Stimulated activated CD4-positive, alpha-beta T cell treated with anti-CD3 and anti-CD28 coated beads, Interleukin-1b, Interleukin-23, amount 100 ng/mL, for 48 hours (primary cell): ENCODE results near the gene ELF1.
"Not testable (repeated sequence)": the region's sequence is repeated elsewhere in the genome, so short reads cannot be mapped to it uniquely, and the experiment has no call there.

Experiments
- DNase-seq: peaks from one replicate; pipeline ENCODE4 v3.0.0-alpha.2; 2020

ELF1 gene

GRCh38 chr13:41019011-41019487 is at the start of gene ELF1:
Gene ELF1, minus strand, starts transcription at chr13:41019316. Its CDS starts 37,262 bp downstream, at chr13:40982054.
- DNase-seq, result peak; percentile 55

- no peak for DNase-seq
Observed at GRCh38 chr13:41065078-41065477, 46.0 kb upstream of the ELF1 start.

- no peak for DNase-seq
Observed at GRCh38 chr13:41064493-41064892, 45.4 kb upstream of the ELF1 start.

GRCh38 chr13:41061914-41062837 is 43.1 kb upstream of the ELF1 start:
- no peak for DNase-seq

GRCh38 chr13:41061075-41061913 is 42.2 kb upstream of the ELF1 start, which contains the start of gene WBP4:
Gene WBP4, plus strand, starts transcription at chr13:41061509. Its CDS starts 165 bp downstream, at chr13:41061674.
- DNase-seq, result peak; percentile 88

- DNase-seq, result peak; percentile 91
Observed at GRCh38 chr13:41060724-41061074, 41.6 kb upstream of the ELF1 start.

GRCh38 chr13:41060082-41060723 is 41.1 kb upstream of the ELF1 start:
- peak; percentile 82 for DNase-seq

- no peak for DNase-seq
Observed at GRCh38 chr13:41059456-41060081, 40.5 kb upstream of the ELF1 start.

- no peak for DNase-seq
Observed at GRCh38 chr13:41058295-41059070, 39.4 kb upstream of the ELF1 start.

GRCh38 chr13:41056826-41057711 is 38.0 kb upstream of the ELF1 start:
- no peak for DNase-seq

GRCh38 chr13:41056194-41056593 is 37.1 kb upstream of the ELF1 start:
- DNase-seq, result no peak

GRCh38 chr13:41054919-41055619 is 36.0 kb upstream of the ELF1 start:
- DNase-seq, result no peak

GRCh38 chr13:41054212-41054877 is 35.2 kb upstream of the ELF1 start:
- DNase-seq, result no peak

- DNase-seq, result no peak
Observed at GRCh38 chr13:41053384-41053826, 34.3 kb upstream of the ELF1 start.

- no peak for DNase-seq
Observed at GRCh38 chr13:41052441-41052840, 33.3 kb upstream of the ELF1 start.

GRCh38 chr13:41049480-41050440 is 30.6 kb upstream of the ELF1 start:
- DNase-seq, result no peak

- no peak for DNase-seq
Observed at GRCh38 chr13:41048640-41049039, 29.5 kb upstream of the ELF1 start.

- not testable (repeated sequence) for DNase-seq
Observed at GRCh38 chr13:41042419-41042818, 23.3 kb upstream of the ELF1 start.
